GM18867 (cell line): ENCODE data around the gene LKAAEAR1.

ENCODE experiments used
- ATAC-seq: cut with Tn5 transposase; IDR thresholded peaks from one replicate; pipeline ENCODE4 v1.9.1; 2021; ENCODE audit warnings: mild to moderate bottlenecking, moderate library complexity; ENCODE audit not compliant: unreplicated experiment

LKAAEAR1 gene

DNA sequence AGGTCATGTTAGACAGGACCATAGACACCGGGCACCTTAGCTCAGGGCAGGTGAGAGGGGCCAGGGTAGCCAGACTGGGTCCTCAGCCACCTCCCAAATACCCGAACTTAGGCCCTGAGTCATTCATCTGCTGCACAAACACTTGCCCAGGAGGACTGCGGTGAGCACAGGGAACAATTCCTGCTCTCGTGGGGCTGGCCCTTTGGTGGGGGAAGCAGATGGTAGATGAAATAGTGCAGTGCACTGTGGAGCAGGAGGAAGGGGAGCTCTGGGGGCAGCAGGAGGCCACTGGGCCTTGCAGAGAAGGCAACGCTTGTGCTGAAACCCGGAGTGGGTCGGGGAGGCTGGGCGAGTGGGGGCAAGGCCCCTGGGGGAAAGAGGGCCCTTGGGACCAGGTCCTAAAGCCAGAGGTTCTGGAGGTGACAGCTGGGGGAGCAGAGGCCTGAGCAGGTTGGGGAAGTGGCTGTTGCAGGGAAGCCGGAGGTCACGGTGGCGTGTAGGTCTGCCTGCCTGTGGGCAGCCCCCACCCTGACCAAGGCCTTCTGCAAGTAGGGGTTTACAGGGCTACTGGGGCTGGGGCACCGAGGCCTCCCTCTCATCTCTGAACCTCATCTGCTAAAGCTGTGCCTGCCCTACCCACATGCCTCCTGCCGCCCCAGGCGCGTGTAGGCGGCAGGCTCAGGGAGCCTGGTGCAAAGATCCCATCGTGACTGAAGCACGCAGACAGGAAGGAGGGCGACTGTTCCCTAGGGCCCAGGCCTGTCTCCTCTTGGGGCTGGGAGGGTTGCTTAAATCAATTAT lies 27.8 kb upstream of the LKAAEAR1 start:
- ATAC-seq, result no peak

DNA sequence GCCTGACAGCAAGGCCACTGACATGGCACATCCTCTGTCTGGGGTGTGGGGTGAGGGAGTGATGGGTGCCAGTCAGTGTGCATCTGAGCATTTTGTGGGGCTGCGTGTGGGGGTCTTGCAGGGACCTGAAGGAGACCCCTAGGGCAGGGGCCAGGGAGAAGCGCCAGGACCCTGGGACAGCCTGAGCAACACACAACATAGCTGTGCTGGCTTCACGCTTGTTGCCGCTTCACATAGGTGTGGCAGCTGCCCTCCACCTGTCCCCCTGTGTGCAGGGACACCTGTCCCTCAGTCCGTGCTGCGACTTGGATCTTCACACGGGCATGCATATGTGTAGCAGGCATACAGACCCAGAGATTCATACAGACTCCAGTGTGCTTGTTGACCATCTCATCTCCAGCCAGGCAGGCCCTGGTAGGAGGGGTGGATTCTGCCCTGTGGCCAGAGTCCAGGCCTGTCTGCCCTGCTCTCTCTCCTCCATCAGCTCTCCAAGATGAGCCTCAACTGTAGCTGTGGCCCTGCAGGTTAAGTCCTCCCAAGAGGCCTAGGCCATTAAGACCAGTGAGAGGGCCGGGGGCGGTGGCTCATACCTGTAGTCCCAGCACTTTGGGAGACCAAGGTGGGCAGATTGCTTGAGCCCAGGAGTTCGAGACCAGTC lies 26.3 kb upstream of the LKAAEAR1 start:
- ATAC-seq, result no peak

DNA sequence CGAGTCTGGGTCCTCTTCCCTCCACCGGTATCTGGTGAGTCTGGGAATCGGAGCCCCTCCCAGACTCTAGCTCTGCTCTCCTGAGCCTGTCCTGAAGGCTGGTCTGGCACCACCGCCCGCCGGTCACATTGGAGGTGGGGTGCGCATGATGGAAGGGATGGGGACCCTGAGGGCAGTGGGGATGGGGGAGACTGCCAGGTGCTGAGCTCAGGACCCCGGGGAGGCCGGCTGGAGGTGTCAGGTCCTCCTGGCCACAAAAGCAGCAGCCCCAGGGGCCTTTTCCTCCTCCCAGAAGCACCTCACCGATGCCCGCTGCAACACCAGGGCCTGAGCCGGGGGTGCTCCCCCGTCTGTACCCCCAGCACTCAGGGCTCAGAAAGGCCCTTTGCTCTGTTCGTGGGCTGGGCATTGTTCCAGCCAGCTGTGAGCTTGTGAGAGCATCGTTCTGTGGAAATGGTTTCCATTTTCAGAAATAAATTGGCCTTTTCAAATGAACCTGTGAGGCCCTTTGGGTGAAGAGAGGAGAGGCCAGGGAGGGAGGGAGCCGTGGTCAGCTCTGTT lies 25.7 kb upstream of the LKAAEAR1 start:
- ATAC-seq, result no peak

- ATAC-seq, result no peak
These were observed 24.8 kb upstream of the LKAAEAR1 start for GRCh38 chr20:64108731-64109681.

GRCh38 chr20:64107736-64108457 lies 23.7 kb upstream of the LKAAEAR1 start:
- ATAC-seq, result no peak

GRCh38 chr20:64106981-64107735 lies 23.0 kb upstream of the LKAAEAR1 start, which contains the start of gene NPBWR2:
Gene NPBWR2, minus strand, starts transcription at chr20:64107565. Its CDS starts 734 bp downstream, at chr20:64106831.
- ATAC-seq, result no peak

- no peak for ATAC-seq
These were observed 22.3 kb upstream of the LKAAEAR1 start for GRCh38 chr20:64106435-64106961.

- no peak for ATAC-seq
These were observed 21.7 kb upstream of the LKAAEAR1 start for GRCh38 chr20:64105846-64106434.

DNA sequence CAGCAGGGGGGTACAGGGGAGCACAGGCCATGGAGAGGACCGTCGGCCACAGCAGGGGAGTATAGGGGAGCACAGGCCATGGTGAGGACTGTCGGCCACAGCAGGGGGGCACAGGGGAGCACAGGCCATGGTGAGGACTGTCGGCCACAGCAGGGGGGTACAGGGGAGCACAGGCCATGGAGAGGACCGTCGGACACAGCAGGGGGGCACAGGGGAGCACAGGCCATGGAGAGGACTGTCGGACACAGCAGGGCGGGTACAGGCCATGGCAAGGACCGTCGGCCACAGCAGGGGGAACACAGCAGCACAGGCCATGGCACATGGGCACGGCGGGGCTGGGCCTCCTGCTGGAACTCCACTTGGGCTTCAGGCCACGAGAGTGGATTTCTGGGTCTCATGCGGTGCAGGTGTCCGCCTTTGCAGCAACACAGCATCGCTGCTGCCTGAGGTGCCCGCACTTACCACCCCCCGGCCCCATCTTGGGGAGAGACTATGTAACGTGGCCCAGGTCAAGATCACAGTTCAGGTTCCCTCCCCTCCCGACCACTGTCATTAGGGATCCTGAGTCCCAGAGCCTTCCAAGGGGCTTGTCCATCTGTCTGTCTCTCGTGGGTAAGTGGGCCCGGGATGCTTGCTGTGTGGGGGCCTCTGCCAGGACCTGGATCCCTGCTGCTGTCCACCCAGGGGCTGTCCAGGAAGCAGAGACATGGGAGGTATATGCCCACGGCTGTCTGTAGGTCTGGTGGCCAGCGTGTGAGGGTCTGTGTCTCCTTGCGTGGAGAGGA lies 20.7 kb upstream of the LKAAEAR1 start:
- ATAC-seq, result no peak

GRCh38 chr20:64103871-64104666 lies 19.9 kb upstream of the LKAAEAR1 start:
- ATAC-seq, result no peak

DNA sequence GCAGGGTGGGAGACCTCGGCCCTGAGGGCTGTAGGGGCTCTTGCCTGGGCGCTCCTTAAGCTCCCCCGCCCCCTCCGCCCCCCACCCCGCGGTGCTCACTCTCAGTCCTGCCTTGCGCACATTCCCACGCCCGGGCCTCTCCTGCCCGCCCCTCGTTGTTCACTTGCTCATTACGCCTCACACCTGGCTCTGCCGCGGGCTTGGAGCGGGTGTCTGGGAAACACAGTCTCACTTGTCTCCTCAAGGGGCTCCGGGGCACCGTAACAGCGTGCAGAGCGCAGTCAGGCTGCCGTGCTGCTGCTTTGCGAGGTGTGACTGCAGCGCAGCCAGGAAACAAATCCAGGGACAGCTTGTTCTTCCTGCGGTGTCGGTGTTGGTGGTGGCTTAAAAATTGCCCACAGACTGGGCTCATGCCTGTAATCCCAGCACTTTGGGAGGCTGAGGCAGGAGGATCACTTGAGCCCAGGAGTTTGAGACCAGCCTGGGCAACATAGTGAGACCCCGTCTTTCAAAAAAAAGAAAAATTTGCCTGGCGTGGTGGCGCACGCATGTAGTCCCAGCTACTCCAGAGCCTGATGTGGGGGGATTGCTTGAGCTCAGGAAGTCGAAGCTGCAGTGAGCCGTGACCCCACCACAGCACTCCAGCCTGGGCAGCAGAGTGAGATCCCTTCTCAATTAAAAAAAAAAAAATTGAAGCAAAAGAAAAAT lies 18.6 kb upstream of the LKAAEAR1 start:
- no peak for ATAC-seq

DNA sequence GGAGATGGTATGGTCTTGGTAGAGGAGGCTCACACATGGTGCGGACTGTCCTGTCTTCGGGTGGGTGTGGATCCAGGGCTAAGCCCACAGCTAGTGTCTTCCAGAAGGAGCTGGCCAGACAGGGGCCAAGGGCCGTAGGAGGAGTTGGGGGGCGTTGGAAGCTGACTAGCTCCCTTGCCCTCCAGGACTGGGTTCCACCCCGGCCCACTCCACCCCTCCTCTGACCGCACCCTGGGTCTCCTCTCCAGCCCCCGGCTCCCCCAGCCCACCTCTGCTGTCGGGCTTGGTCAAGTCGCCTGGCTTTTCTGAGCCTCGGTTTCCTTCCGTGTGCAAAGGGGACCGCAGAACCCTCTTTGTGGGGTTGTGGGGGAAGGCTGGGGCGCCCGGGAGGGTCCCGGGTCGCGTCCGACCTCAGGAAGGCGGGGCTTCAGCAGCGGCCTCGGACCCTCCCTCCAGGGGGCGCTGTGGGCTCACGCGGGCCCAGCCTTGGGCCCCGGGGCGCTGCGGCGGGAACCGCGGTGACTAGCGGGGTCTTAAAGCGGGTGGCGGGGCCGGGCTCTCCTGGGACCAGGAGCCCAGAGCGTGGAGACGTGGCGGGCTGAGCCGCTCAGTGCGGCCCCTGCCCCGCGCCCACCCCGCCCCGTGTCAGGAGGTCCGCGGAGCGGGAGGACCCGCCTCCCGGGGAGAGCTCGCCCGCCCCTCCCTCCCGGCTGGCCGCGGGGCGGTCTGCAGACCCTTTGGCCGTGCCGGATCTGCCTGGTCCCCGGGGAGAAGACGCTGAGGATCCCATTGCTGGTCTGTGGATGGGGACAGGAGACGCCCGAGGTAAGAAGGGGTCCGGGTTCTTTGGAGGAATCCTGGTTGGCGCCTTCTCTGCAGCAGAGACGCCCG lies 17.8 kb upstream of the LKAAEAR1 start:
- no peak for ATAC-seq

DNA sequence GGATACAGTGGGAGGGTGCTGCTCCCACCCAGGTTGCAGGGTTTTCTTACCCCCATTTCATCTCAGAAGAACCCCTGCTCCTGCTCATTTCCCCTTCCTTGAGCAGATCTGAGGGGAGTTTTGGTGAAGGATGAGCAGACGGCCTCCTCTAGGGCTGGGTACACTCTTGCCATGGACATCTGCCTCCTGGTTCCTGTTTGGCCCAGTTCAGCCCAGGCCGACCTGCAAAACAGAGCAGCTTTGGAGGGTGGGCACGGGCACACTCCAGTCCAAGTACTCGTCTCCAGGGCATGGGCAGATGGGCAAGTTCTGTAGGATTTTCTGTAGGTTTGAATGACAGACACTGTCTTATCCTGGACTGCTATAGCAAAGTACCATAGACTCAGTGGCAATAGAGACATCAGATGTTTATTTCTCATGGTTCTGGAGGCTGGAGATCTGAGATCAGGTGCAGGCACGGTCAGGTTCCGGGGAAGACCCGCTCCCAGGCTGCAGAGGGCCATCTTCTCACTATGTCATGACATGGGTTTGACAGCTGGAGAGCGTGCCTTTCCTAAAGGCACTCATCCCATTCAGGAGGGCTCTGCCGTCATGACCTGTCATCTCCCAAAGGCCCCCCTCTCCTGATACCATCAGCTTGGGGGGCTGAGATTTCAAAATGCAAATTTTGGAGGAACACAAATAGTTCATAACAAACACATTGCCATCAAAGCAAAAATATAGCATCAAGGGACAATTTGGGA lies 16.9 kb upstream of the LKAAEAR1 start:
- no peak for ATAC-seq

DNA sequence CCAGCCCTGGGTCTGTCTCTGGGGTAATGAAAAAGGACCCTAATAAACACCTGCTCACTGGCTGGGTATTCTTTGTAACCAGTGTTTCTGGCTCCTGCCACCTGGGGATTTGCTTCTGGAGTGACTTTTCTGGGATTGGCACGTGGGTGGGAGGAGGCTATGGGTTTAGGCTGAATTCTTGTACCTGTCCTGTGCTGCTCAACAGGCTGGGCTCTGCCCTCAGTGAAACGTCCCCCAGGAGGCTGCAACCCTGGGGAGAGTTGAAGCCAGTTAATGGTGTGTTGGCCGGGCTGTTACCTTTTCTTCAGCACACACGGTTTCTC lies 16.3 kb upstream of the LKAAEAR1 start:
- no peak for ATAC-seq

- ATAC-seq, result no peak
These were observed 15.8 kb upstream of the LKAAEAR1 start for GRCh38 chr20:64099880-64100565.
